ENCODE measurements around the gene ADCY9.
A peak's percentile ranks its signal among the peaks of the same experiment; 100 is the strongest.

ADCY9 gene

DNA sequence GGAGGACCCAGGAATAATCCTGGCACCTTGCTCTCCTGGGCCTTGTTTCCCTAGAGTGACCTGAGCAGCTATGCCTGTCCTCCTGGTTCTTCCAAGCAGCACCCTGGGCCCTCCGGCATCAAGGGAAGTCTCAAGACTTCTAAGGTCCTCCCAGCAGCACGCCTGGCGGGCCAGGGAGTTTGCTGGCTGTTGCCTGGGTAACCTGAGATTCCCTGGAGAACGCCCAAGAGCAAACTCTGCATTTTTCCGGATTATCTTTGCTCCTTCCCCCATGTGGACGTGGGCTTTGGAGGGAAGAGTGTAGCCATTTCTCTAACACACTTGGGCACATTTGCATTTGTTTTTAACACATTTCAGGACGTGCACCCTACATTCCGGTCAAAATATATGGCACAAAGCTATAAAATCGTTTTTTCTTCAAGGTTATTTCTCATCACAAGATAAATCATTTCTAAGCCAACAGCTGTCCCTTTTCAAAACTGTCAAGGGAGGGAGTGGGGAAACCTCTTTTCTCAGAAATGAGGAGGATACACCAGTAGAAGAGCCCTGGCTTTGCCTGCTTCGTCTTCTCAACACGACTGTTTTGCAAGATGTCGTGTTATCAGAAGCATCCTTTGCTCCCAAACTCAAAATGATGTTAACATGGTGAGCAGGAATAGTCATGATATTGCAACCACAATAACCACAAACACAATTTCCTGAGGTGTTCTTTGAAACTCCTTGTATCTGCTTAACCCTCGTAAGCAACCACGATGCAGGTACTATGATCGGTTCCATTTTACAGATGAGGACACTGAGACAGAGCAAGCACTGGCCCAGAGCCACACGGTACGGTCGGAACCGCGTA lies 116.5 kb downstream of the ADCY9 start:
- no peak for DNase-seq

DNA sequence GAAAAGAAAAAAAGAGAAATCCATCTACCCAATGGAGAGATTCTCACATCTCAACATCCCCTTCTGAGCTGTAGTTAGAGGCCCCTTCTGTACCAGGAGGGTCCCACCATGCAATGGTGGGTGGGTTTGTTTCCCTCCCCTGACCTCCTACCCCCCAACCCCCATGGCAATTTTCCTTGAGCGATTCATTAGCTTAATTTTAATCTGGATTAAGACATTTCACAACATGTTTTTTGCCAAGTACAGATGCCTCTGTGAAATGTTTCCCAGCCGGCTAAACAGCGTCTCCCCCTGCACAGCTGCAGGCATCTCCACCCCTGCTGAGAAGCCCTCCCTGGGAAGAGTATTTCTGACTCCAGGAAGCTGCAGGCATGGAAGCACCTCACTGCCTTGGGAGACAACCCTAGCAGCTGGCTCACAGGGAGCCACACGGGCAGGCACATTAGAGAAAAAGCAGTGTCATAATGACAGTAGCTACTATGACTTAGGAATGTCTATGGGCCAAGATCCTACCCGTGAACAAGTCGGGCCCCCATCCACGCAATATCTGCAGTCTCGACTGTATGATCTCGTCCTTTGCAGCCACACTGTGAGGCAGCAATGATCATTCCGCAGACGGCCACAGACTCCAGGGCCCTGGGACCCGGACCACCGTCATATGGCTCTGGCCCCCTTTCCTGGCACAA lies 117.3 kb downstream of the ADCY9 start:
- DNase-seq, result no peak

DNA sequence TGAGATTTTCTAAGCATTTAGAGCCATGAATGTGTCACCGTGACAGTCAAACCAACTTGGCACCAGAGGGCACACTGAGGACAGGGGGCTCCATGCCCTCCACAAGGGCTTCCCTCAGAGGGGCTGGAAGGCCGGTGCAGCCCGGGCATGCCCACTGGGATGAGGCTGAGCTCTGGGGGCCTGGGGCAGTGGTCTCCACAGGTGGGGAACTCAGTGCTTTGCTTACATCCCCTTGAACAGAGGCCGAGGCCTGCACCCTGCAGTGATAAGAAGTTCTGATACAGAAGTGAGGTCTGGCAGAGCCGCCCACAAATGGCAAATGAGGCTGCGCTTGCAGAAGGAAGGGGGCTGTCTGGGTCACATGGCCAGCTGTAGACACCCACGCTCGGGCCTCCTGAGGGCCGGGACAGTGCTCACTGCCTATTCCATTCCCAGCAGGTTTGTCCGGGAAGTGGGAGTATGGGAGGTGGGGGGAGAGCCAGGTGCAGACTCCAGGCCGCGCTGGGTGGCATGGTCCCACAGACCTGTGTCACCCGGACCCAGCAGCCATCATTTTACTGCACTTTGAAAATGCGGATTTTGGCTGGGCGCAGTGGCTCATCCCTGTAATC lies 118.9 kb downstream of the ADCY9 start:
- DNase-seq, result no peak

DNA sequence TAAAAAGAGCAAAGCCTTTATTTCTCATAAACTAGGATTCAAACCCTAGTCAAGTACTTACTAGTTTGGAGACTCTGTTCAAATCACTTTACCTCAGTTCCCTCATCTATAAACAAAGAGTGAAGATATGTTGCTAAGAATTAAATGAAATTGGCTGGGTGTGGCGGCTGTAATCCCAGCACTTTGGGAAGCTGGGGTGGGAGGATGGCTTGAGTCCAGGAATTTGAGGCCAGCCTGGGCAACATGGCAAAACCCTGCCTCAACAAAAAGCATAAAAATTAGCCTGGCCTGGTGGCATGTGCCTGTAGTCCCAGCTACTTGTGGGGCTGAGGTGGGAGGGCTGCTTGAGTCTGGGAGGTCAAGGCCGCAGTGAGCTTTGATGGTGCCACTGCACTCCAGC lies 121.2 kb downstream of the ADCY9 start:
- DNase-seq, result no peak

DNA sequence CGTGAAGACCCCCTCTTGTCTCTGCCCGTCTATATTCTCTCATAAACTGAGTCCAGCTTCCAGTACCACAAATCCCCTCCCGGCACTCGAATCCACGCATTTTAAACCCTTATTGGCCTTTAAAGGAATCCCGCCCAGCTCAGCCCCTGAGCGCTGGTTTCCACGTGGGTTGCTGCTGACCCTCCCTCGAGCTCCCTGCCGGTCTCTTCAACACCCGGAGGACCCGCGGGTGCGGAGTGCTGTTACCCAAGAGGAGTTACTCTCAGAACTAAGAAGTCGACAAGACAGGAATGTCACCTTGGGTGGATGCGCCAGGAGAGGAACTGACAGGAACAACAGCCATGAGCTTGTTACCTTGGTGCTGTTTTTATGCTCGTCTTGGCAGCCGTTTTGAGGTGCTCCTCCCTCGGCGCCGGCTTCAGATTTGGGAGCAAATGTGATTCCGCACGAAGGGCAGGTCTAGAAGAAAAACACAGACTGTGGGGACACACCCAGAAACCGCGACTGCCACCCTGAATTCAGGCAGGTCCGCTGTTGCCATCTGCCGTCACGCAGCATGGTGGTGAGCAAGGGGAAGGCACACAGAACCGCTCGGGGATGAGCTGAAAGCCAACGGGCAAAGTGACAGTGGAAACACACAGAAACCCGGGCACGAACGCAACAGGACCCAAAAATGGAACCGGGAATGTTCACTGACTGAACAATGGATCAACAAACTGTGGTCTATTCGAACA lies 123.0 kb downstream of the ADCY9 start:
- DNase-seq, result no peak

DNA sequence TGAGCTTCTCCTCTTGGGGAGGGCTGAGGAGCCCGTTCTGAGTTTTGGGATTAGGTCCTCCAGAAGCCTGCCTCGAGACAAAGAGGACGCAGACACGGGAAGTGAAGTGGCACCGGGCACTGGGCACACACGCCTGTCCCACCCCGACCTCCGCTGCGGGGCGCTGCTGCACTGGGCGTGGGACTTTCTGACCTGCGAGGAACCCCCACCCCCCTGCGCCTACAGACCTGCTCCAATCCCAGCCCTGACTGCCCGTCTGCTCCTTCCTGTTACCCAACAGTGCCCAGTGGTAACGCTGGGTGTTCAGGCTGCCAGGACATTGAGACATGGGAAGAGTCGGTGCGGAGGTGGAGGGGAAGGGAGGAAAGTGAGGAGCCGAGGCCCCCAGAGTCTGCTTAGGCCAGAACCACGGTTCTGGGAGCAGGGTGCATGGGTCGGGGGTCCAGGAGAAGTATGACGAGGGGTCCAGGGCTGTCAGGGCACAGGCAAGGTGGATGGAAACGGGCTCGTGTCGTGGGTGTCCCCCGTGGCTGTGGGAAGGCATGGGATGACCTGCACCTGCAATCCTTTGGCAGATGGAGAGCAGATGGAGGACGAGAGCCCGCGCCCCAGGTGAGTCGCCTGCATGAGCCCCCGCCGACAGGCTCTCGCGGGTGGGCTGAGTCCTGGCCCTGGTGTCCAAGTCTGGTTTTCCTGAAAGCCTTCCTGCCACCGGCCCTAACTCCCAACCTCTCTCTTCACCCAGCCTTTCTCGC lies 123.8 kb downstream of the ADCY9 start:
- no peak for DNase-seq

DNA sequence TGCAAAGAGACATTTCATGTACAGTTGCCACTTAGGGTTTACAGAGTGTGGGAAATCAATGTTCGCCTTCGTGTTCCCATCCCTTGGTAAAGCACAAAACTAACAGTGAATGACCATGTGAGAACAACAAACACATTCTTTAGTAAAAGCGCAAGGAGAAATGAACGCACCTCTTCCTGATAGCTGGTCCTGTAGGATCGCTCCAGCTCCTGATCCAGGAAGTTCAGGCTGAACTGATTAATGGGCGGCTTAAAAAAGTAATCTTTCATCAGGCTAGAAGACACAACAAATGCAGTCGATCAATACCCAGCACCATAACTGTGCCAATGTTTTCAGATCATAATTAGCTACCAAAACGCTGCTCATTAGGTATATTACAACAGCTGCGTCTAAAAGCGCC lies 127.4 kb downstream of the ADCY9 start:
- no peak for DNase-seq

DNA sequence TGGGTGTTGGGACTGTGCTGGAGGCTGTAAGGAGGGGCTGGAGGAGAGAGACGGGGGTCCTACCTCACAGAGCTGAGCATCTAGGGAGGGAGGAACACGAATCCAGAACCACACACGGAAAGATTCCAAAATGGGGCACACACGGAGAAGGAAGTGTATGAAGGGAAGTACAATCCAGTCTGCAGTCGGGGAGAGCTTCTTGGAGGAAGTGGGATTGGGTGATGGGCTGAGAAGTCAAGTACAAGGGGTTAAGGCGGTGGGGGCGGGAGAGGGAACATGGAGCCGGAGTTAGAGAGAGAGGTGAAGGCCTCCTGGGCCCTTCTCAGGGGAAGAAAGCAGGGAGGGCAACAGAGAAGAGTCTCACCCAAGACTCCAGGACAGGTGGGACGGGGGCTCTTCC lies 128.2 kb downstream of the ADCY9 start:
- no peak for DNase-seq

DNA sequence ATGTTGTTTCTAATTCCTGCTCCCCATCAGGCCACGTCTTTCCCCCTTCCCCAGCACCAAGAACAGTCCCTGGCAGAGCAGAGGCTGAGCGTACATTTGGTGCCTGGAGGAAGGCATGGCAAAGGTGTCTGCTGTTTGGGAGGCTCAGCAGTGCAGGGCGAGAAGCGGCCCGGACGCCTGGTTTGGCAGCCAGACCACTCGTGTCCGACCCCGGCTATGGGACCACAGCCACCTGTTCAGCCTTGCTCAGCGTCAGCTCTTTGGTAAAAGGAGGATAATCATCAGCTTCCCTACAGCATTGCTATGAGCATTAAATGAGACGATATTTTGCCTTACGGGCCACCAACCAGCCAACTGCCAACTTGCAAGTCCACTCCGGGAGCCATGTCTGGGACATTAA lies 129.0 kb downstream of the ADCY9 start:
- no peak for DNase-seq

DNA sequence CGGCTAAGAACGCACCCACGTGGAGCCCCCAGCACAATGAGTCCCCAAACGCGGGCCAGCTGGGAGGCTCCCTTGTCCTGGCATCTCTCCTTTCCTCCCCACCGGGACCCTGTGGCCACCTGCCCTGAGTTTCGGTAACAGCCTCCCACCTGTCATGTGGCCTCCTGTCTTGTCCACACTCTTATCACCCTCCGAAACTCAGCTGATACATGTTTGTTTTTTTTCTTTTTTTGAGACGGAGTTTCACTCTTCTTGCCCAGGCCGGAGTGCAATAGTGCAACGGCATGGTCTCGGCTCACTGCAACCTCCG lies 130.1 kb downstream of the ADCY9 start:
- no peak for DNase-seq

DNA sequence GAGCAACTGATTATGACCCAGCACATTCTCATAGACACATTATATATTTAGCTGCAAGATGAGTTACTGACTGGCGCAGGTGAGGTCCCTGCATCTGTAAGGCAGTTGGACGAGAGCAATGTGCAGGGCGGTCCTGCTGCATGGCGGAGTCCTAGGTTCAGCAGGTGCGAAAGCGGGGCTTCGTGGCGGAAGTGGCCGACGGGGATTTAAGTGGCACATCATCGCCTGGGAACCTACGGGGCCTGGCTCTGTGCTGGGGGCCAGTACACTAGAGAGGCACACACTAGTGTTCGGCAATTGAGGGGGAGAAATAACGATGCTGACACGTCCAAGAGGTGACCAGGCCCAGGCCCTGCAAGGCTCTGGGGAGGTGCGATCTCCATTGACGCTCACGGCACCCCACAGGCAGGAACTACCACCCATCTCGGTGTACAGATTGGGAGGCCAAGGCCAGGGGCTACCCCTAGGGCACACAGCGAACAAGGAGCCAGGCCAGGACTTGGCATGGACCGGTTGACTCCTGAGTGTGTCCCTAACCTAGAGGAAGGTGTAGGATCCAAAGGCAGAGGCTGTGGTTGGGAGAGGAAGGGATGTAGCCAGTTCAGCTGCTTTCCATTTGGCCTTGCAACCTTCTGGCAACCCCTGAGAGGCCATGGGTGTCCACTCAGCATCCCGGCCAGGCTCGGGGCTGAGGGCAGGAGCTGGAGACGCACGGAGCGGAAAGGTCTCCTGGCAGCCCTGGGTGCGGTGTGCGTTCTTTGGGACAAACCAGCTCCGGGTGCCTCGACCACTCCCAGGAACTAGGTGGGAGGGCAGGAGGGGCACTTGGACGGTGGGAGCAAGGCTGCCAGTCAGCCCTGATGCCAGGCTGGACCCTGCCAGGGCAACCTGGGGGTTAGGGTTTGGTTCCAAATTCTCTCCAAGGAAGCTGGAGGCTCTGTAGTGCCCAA lies 131.9 kb downstream of the ADCY9 start:
- no peak for DNase-seq

DNA sequence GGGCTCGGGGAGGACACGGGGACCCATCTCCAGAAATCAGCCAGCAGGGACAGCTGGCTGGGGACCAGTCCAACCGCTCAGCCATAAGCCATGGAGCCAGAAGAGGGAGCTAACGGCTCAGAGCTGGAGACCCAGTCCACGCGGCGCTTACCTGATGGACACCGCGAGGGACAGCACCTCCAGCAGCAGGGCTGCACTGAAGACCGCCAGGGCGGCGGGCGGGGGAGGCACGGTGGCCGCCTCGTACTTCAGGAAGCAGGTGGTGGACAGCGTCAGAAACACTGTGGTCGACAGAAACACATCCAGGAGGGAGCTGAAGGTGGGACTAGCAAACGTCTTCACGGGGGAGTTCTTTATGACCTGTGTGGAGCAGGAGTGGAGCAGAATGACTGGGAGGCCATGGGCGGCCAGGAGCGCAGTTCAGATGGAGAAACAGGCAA lies 133.1 kb downstream of the ADCY9 start:
- DNase-seq, result peak; percentile 86

DNA sequence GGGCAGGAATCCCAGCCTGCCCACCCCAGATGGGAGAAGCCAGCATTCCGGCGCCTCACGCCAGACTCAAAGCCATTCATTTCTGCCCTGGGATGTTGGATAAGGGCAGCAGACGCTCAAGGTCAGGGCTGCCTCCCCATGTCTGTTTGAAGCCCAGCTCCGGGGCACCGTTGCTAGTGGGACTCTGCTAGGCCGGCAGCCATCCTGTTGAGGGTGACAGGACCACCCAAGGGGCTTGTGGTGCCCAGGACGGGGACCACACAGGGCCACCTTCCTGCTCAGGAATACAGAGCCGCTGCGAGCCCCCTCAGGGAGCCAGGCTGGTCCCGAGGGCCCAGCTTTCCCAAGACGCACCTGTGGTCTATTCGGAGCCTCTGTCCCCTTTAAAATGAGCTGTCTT lies 134.0 kb downstream of the ADCY9 start:
- DNase-seq, result no peak

DNA sequence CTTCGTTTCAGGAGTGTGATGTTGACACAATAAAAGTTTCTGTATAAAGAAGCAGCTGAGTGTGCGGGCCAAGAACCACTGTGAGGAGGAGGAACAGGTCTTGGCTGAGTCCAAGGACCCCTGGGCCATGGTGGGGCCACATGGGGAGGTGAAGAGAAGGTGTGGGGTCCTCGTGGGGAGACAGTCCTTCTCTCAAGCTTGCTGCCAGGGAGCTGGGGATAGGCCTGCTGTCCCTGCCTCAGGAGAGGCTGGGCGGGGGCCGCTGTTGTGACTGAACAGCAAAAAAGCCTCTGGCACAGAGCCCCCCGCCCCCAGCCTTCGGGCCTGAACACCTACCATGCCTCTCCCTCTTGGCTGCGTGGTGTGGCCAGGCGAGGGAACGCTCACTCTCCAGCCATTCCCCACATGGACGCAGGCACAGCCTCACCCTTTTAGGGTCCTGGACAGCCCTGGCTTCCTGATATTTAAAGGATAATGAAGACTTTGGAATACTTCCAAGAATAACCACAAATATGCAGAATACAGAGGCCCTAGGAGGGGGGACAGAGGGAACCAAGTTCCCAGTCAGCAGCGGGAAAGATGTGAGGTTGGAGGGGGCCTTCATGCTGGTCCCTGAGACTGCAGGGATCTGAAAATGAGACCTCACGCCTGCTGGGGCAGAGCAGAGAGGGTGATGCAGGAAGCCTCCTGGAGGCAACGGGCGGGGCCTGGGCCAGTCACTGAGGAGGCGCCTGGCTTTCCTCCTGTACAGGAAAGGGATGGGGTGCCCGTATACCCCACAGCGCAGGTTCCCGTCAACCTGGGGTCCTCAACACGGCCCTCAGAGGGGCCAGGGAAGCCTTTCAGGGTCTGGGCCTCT lies 135.8 kb downstream of the ADCY9 start:
- no peak for DNase-seq

DNA sequence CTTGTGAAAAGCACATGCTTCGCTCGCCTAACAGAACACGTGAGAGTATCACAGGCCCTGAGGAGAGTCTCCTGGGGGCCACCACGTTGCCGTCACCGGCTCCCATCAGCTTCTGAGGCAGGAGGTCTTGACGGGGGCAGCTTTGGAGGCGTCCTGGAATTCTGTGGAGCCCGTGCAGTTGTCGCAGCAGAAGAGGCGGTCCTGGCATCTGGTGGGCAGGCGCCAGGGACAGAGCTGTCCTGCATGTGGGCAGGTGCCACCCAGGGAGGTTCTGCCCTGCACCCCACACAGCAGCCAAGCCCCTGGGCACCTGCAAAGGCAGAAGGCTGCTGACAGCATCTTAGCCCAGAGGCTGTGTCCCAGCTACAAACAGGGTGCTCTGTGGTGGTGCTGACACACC lies 136.7 kb downstream of the ADCY9 start:
- DNase-seq, result no peak

DNA sequence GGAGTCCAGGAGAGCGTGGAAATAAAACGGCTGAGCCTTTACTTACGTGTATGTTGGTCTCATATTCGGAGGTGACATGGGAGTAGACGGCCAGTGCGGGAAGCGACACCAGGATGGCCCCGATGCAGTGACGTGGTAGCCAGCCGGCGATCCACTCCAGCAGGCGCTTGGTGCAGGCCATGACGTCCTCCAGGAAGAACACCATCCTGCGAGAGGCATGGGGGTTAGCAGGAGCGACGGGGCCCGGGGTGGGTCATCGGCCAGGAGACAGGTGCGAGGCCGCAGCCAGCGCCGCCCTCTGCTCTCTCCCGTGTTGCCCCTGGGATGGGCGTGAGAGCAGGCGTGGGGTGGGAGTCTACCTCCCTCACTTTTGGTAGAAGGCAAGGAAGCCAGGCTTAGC lies 137.2 kb downstream of the ADCY9 start:
- DNase-seq, result no peak

DNA sequence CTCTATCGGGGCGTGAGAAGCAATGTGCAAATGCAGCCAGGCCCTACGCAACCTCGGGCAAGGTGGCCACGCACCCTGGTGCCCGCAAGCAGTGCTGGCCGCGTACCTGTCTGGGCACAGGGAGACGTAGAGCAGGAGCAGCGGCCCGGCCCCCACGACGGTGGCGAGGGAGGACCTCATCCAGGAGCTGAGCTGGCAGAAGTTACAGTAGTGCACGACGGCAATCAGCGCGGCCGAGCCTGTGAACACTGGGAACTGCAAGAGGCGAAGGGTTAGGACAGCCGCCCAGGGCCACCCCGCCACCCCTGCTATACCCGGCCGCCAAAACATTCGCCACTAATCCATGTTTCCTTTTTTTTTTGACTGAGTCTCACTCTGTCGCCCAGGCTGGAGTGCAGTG lies 138.9 kb downstream of the ADCY9 start:
- no peak for DNase-seq

DNA sequence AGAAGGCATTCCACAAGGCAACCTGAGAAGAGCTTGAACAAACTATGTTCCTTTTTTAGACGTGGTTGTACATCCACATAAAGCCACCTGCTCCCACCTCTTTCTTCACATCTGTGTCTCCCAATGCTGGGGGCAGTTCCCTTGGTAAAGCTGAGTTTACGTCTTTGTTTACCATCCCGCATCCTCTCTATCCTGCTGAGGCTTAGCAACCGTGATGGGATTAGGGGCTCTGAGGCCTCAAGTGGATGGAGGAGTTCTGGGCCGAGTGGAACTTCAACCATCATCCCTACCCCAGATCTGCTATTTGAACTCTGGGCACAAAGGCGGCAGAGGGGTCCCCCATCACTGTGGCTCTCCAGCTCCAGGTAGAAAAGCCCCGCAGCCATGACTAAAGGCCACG lies 141.5 kb downstream of the ADCY9 start:
- no peak for DNase-seq

DNA sequence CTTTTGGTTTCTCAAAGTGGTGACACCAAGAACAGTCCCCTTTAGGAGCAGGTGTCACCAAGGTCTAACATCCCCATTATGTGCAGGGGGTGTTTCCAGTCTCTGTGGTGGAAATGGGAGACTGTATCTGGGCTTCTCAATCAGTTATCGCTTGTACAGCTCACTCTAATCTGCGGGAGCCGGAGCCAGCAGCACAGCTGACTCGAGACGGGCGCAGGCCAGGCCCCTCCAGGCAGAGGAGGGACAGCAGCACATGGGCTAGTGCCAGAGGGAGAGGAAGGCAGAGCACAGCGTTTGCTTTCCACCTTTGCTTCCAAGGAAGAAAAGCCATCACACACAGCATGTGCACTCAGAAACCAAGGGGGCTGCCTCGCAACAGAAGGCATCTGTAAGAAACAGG lies 144.5 kb downstream of the ADCY9 start:
- DNase-seq, result no peak

DNA sequence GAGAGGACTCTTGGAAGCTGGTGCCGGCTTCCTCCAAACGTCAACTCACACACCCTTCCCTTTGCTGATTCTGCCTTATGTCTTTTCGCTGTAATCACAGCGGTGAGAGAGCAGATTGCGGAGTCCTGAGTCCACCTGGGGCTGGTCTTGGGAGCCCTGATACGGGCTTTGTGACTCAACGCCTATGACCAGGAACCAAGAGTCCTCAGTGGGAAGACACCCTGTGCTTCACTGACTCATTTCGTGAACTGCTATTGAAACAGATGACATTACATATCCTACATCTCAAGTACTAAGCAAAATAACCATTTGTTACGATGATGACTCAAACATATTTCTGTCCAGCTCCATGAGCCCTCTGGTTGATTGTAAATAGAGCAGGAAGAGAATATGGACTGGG lies 145.0 kb downstream of the ADCY9 start:
- DNase-seq, result no peak

DNA sequence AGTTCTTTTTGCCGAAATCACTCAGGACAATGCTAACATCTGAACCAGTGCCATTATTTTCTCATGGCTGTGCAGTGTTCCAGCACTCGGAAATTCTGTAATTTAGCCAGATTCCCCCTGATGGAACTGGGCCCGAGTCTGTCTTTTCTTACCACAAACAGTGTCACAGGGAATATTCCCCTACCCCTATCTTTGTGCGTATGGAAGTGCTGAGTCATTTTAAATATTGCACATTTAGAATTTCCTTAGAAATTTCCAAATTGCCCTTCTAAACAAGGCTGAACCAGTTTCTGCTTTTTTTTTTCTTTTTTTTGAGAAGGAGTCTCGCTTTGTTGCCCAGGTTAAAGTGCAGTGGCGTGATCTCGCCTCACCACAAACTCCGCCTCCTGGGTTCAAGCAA lies 147.7 kb downstream of the ADCY9 start:
- no peak for DNase-seq

Measured in 8988T (cell line).